K562 (cell line): Measurements from ENCODE around the gene TMEM144. TPM values are rescaled to one million over a fixed set of nuclear protein-coding genes. Genes with fewer than 3 reads are reported as not detected.
"Not testable (repeated sequence)": the region's sequence is repeated elsewhere in the genome, so short reads cannot be mapped to it uniquely, and the experiment has no call there.

Experiments
- ATAC-seq: fragments of 200-7000 bp; cut with Tn5 transposase; 3 replicates; pipeline ENCODE4 v1.9.1; 2020; ENCODE audit warnings: moderate library complexity
- BruUV-seq: library from RNA; stranded (reverse); fragments of 400-500 nt; replicated peaks from 2 replicates; lab custom pipeline; 2021; lab: Mats Ljungman, UMichigan
- CTCF ChIA-PET: fragments of 300-600 bp; formaldehyde crosslinking; extraction: SDS; loops from one replicate; lab custom pipeline; 2021; ENCODE audit warnings: low intra/inter-chr PET ratio; lab: Yijun Ruan, JAX
- POLR2A ChIA-PET: fragments of 300-600, 350-650 bp; sonication (Branson Sonifier 250); formaldehyde crosslinking; extraction: SDS; loops from one replicate; lab custom pipeline; 2021; ENCODE audit warnings: antibody characterized with exemption, inconsistent platforms; lab: Yijun Ruan, JAX
- DNase-seq, 4 experiments: peaks; one replicate each; pipeline versions ENCODE4 v3.0.0 to v3.0.0-alpha.2; 2011 to 2018; ENCODE audit warnings: low spot score in 3 of 4, mixed read lengths in 3 of 4; ENCODE audit errors: extremely low read depth in 1 of 4
- FAIRE-seq: peaks from 2 replicates; lab custom pipeline; 2011; peaks lifted over from hg19 to GRCh38; lab: Jason Lieb, UNC
- H2AFZ ChIP-seq: 2 replicates; pipeline ENCODE4 v1.6.0; 2011; ENCODE audit warnings: low read depth, low read length, control low read depth, inconsistent platforms
- H3K27ac ChIP-seq: fragments of 200-600 bp; 3 replicates; pipeline ENCODE4 v1.8.0; 2011; ENCODE audit warnings: low read depth, mild to moderate bottlenecking, control low read depth, inconsistent platforms, low read length, moderate library complexity, mixed read lengths; ENCODE audit errors: extremely low read depth
- H3K27me3 ChIP-seq, 2 experiments: fragments of 300-600 bp in 1 of 2; 2 replicates in 1 of 2; 3 replicates in 1 of 2; pipeline versions ENCODE4 v1.6.0 to v1.8.0; 2011; ENCODE audit warnings: inconsistent platforms in 2 of 2, low read length in 2 of 2, mild to moderate bottlenecking in 1 of 2, mixed read lengths in 1 of 2, moderate library complexity in 1 of 2; ENCODE audit not compliant: control insufficient read depth in 2 of 2, insufficient read depth in 2 of 2
- H3K36me3 ChIP-seq: fragments of 300-600 bp; 3 replicates; pipeline ENCODE4 v1.8.0; 2011; ENCODE audit warnings: mild to moderate bottlenecking, low read length, inconsistent platforms; ENCODE audit not compliant: control insufficient read depth, insufficient read depth
- H3K4me1 ChIP-seq, 2 experiments: fragments of 200-600 bp in 1 of 2; replicated peaks in 1 of 2; 2 replicates in 1 of 2; 3 replicates in 1 of 2; pipeline versions ENCODE4 v1.5.1 to v1.8.0; 2011; ENCODE audit warnings: inconsistent platforms in 2 of 2, low read length in 2 of 2, mild to moderate bottlenecking in 1 of 2, mixed read lengths in 1 of 2, moderate library complexity in 1 of 2; ENCODE audit not compliant: control insufficient read depth in 2 of 2, insufficient read depth in 2 of 2
- H3K4me2 ChIP-seq: 2 replicates; pipeline ENCODE4 v1.6.1; 2011; ENCODE audit warnings: low read length, control low read depth, inconsistent platforms, mixed read lengths; ENCODE audit not compliant: insufficient read depth
- H3K4me3 ChIP-seq: fragments of 200-600 bp; sonication (generic), shearing (Covaris generic); 2 replicates; pipeline ENCODE4 v1.5.1; 2016; ENCODE audit warnings: control low read depth, inconsistent platforms
- H3K79me2 ChIP-seq: fragments of 200-600 bp; 3 replicates; pipeline ENCODE4 v1.8.0; 2011; ENCODE audit warnings: low read length, inconsistent platforms; ENCODE audit not compliant: control insufficient read depth, insufficient read depth
- H3K9ac ChIP-seq, 2 experiments: 2 replicates each; pipeline versions ENCODE4 v1.6.0 to v1.6.1; 2011; ENCODE audit warnings: low read depth in 2 of 2, low read length in 2 of 2, control low read depth in 1 of 2, inconsistent platforms in 1 of 2, mild to moderate bottlenecking in 1 of 2, mixed read lengths in 1 of 2; ENCODE audit not compliant: insufficient read depth in 1 of 2
- H3K9me1 ChIP-seq: one replicate; pipeline ENCODE4 v1.6.0; 2011; ENCODE audit warnings: inconsistent platforms, mild to moderate bottlenecking, low read length, moderate library complexity; ENCODE audit not compliant: control insufficient read depth, insufficient read depth
- H3K9me3 ChIP-seq: replicated peaks from 2 replicates; pipeline ENCODE4 v1.5.1; 2011; ENCODE audit warnings: low read depth, low read length, inconsistent platforms; ENCODE audit not compliant: control insufficient read depth, insufficient read depth
- H4K20me1 ChIP-seq: replicated peaks from 2 replicates; pipeline ENCODE4 v1.6.1; 2011; ENCODE audit warnings: low read length, inconsistent platforms, mixed read lengths; ENCODE audit not compliant: control insufficient read depth, insufficient read depth
- HMBOX1 ChIP-seq: sonication (generic); IDR thresholded peaks from 2 replicates; pipeline ENCODE4 v1.6.1; 2016
- NFIC ChIP-seq: fragments of 450-650 bp; IDR thresholded peaks from 2 replicates; pipeline ENCODE4 v1.6.1; 2017; ENCODE audit warnings: mild to moderate bottlenecking, inconsistent platforms
- YY1 ChIP-seq, 3 experiments: IDR thresholded peaks; 2 replicates each; pipeline ENCODE4 v1.6.1; 2011; ENCODE audit warnings: low read length in 2 of 3, mild to moderate bottlenecking in 2 of 3, moderate library complexity in 2 of 3, borderline replicate concordance in 1 of 3, control low read depth in 1 of 3, low read depth in 1 of 3; ENCODE audit not compliant: insufficient read depth in 3 of 3, insufficient replicate concordance in 2 of 3, control insufficient read depth in 1 of 3, insufficient read length in 1 of 3; ENCODE audit errors: extremely low read depth in 1 of 3
- WGBS: fragments of 100-300 bp; shearing (Covaris generic); methylation state at CpG from one replicate; pipeline ENCODE4 v1.1.6; 2016; ENCODE audit warnings: low coverage, mixed read lengths; ENCODE audit not compliant: insufficient coverage; ENCODE audit errors: missing lambda C conversion rate; 5-methylcytosine and 5-hydroxymethylcytosine counted together
- in situ Hi-C: fragments of 300-500 bp; cut with MboI; formaldehyde crosslinking; loops from 4 replicates; pipeline ENCODE4 v1.15.0; 2018; ENCODE audit warnings: inconsistent platforms, mixed read lengths
- intact Hi-C: fragments of 100-400 bp; cut with micrococcal nuclease; formaldehyde crosslinking; loops from 2 replicates; pipeline ENCODE4 v1.14.2; 2022
- polyA plus RNA-seq, 8 experiments: library from polyadenylated mRNA; depleted of rRNA in 4 of 8; stranded (reverse) in 5 of 8; unstranded in 3 of 8; fragments of >200 nt; fragmentation: Nextera tagmentation in 2 of 8; fragmentation: Illumina TruSeq in 1 of 8; extraction: Ambion mirVana in 2 of 8; extraction: Trizol in 1 of 8; gene quantifications; 2 replicates each; pipeline versions ENCODE4 v1.2.1 to v1.2.3, GENCODE V29; 2011 to 2014; ENCODE audit warnings: inconsistent platforms in 1 of 8, missing spikeins in 1 of 8
- total RNA-seq, 7 experiments: library from RNA; depleted of rRNA in 6 of 7; stranded (reverse); fragments of >200 nt in 6 of 7; fragmentation: Illumina TruSeq in 2 of 7; extraction: Trizol in 2 of 7; gene quantifications; 2 replicates each; pipeline versions ENCODE4 v1.2.1 to v1.2.3, GENCODE V29; 2011 to 2021; ENCODE audit warnings: low replicate concordance in 1 of 7

TMEM144 gene
- total and polyA plus RNA-seq, 9 of the 15 experiments (the other 6 are each of a cell fraction or from before 2014, with no cell fraction given): 4.0 to 12.0 (median 6.1) TPM

- in situ Hi-C loops, FAIRE-seq, H4K20me1 ChIP-seq, H2AFZ ChIP-seq, H3K27me3 ChIP-seq, H3K9ac ChIP-seq, H3K9me3 ChIP-seq, H3K4me1 ChIP-seq, ATAC-seq, H3K9me1 ChIP-seq, BruUV-seq, H3K4me3 ChIP-seq, CTCF ChIA-PET, H3K79me2 ChIP-seq, H3K36me3 ChIP-seq, DNase-seq, H3K4me2 ChIP-seq: not testable (repeated sequence)
- H3K27ac ChIP-seq: peak overlapping the region; percentile 60; the same call in 1 of the 3 replicates
- POLR2A ChIA-PET: interaction anchor here (1.0 to 2.5 kb wide), 2 partner anchors 8 to 20 kb away, joined by 3 to 5 read pairs; no protein-coding TSS in a partner anchor
- intact Hi-C loops: loop anchor here (2.0 kb wide), 1 partner anchor 14 kb away; the partner anchor contains the start of gene TMEM144
- 89% methylated on average over 4 of the region's 4 CpGs for WGBS
Observed at GRCh38 chr4:158224318-158224717, 14.0 kb downstream of the TMEM144 start.

GRCh38 chr4:158224999-158225398 lies 14.7 kb downstream of the TMEM144 start:
- Histone ChIP-seq H3K27ac (peak overlapping the region; percentile 60; the same call in 1 of the 3 replicates), H2AFZ (peak overlapping the region; percentile 55; the same call in 1 of the 2 replicates)
- H3K4me3 ChIP-seq, CTCF ChIA-PET, H3K27me3 ChIP-seq, H3K36me3 ChIP-seq, BruUV-seq, H3K4me2 ChIP-seq, H3K9me3 ChIP-seq, H3K9ac ChIP-seq, H3K4me1 ChIP-seq, H3K9me1 ChIP-seq, ATAC-seq, H4K20me1 ChIP-seq, H3K79me2 ChIP-seq: not testable (repeated sequence)
- WGBS: 7% methylated on average over 2 of the region's 2 CpGs
- TF ChIP-seq YY1 (IDR thresholded peaks at IDR 0.05; ENCODE audit: borderline replicate concordance in 1 of 3, control insufficient read depth in 1 of 3, extremely low read depth in 1 of 3, insufficient read depth in 3 of 3, insufficient read length in 1 of 3, insufficient replicate concordance in 2 of 3, low read depth in 1 of 3, low read length in 2 of 3): peak in 1 of 3 experiments; percentile 37
- TF ChIP-seq HMBOX1: peak; percentile 67
- peak; percentile 38; the same call in 1 of the 2 replicates for TF ChIP-seq NFIC
- POLR2A ChIA-PET: interaction anchor here (0.9 to 2.5 kb wide), 3 partner anchors 9 to 23 kb away, joined by 3 to 5 read pairs (median 3); no protein-coding TSS in a partner anchor
- intact Hi-C loops: loop anchor here (2.0 kb wide), 1 partner anchor 14 kb away; the partner anchor contains the start of gene TMEM144
- DNase-seq: peak in 2 of 4 experiments; percentile 19 to 77
- in situ Hi-C loops: loop anchor here (25.0 kb wide), 1 partner anchor 987 kb away; no protein-coding TSS in a partner anchor
- FAIRE-seq: peak; percentile 23
